ENCODE results near the gene DNAJC21. TPM values are rescaled to one million over a fixed set of nuclear protein-coding genes. Genes with fewer than 3 reads are reported as not detected.
A peak's percentile ranks its signal among the peaks of the same experiment; 100 is the strongest.

Gene DNAJC21
- total and polyA plus RNA-seq, 10 of the 15 experiments (the other 5 are each of a cell fraction or from before 2014, with no cell fraction given), result 9.2 to 53.5 (median 23.7) TPM

- SMC1A ChIA-PET (ENCODE audit: uncharacterized antibody, unreplicated experiment), result interaction anchor here (0.7 to 4.5 kb wide), 12 partner anchors 9 to 416 kb away, joined by 3 to 27 read pairs (median 3); no protein-coding TSS in a partner anchor
- TF ChIP-seq BCL3 (IDR thresholded peaks at IDR 0.05; ENCODE audit: borderline replicate concordance, insufficient read depth, low read depth, low read length, poor library complexity, severe bottlenecking) (no peak), USF1 (IDR thresholded peaks at IDR 0.05; ENCODE audit: borderline replicate concordance, extremely low read length, insufficient read depth, low read depth, low read length) (no peak), POLR2A (IDR thresholded peaks at IDR 0.05; ENCODE audit: low read depth, low read length) (peak; percentile 90), RCOR1 (conservative IDR thresholded peaks at IDR 0.05; ENCODE audit: low read depth, low read length) (peak; percentile 84; the same call in 1 of the 2 replicates), CHD2 (IDR thresholded peaks at IDR 0.05; ENCODE audit: borderline replicate concordance, low read depth, low read length) (peak; percentile 70), ZNF217 (IDR thresholded peaks at IDR 0.05) (no peak), ZNF274 (IDR thresholded peaks at IDR 0.05; ENCODE audit: insufficient read depth, insufficient read length) (no peak), ZNF384 (IDR thresholded peaks at IDR 0.05; ENCODE audit: borderline replicate concordance, low read depth, low read length) (no peak), ZNF24 (IDR thresholded peaks at IDR 0.05) (peak; percentile 82; the same call in 1 of the 2 replicates), PRDM15 (CRISPR knock-in tag; IDR thresholded peaks at IDR 0.05) (no peak), IRF4 (IDR thresholded peaks at IDR 0.05; ENCODE audit: low read depth, low read length) (0 out of 2 replicates have a peak, but pooled peaks have one; percentile 43)
Measured at GRCh38 chr5:34915139-34915855, 14.1 kb upstream of the DNAJC21 start, which contains the start of the genes BRIX1 and RAD1. BRIX1 (plus strand) TSS chr5:34915711; CDS start chr5:34915739, 28 bp downstream. RAD1 (minus strand) TSS chr5:34915504; CDS start chr5:34914892, 612 bp downstream.

More at GRCh38 chr5:34915139-34915855, 14.1 kb upstream of the DNAJC21 start, which contains the start of the genes BRIX1 and RAD1:
- intact Hi-C loops (cut with micrococcal nuclease; ENCODE audit: unreplicated experiment), result loop anchor here (2.0 to 10.0 kb wide), 3 partner anchors 14 to 910 kb away; partner anchors contain the start of genes AMACR and DNAJC21
- peak within 1 kb of the TSS; percentile 90 for H3K27ac ChIP-seq (ENCODE audit: control insufficient read depth, insufficient read depth)
- H3K79me2 ChIP-seq (ENCODE audit: control insufficient read depth, insufficient read depth, low read length), result peaks cover 69% of the 10 kb centered on the region
- in situ Hi-C loops (cut with MboI), result loop anchor here (10.0 to 25.0 kb wide), 3 partner anchors 428 to 1470 kb away; partner anchors contain the start of genes AMACR and TARS1
- peaks cover 6% of the 10 kb centered on the region; the same call in 1 of the 2 replicates for H3K4me1 ChIP-seq (ENCODE audit: control insufficient read depth, insufficient read depth, low read length)
- CTCF ChIA-PET, result interaction anchor here (0.7 to 2.9 kb wide), 10 partner anchors 14 to 429 kb away, joined by 3 to 13 read pairs (median 5); partner anchors contain the start of gene DNAJC21
- peak; percentile 86 for DNase-seq (ENCODE audit: low read depth, low spot score)
- BruUV-seq (replicated peaks), result no TSS peak
- peak within 1 kb of the TSS; percentile 96 for H2AFZ ChIP-seq (ENCODE audit: control insufficient read depth, low read depth, low read length)
- peak within 1 kb of the TSS; percentile 100 for H3K4me3 ChIP-seq
- peaks cover 0 to 7% of the 10 kb centered on the region in 2 experiments; a peak in 1 of 4 replicates for H3K36me3 ChIP-seq (ENCODE audit: control insufficient read depth in 2 of 2, insufficient read depth in 2 of 2, low read length in 1 of 2)
- FAIRE-seq, result peak; percentile 69
- peak within 1 kb of the TSS; percentile 88 for H3K4me2 ChIP-seq (ENCODE audit: control insufficient read depth, insufficient read depth)
- ATAC-seq, result peak; percentile 96
- no peaks in the 10 kb centered on the region for H3K9me3 ChIP-seq (replicated peaks; ENCODE audit: control insufficient read depth, insufficient read depth, low read length)
- no peaks in the 10 kb centered on the region for H4K20me1 ChIP-seq (ENCODE audit: control insufficient read depth, insufficient read depth)
- under 1% methylated on average over 67 of the region's 67 CpGs for WGBS (ENCODE audit: insufficient coverage, insufficient replicate concordance, low lambda C conversion rate, missing lambda C conversion rate)
- POLR2A ChIA-PET, result interaction anchor here (0.5 to 5.3 kb wide), 5 partner anchors 11 to 721 kb away, joined by 3 to 79 read pairs (median 5); partner anchors contain the start of gene DNAJC21
- H3K27me3 ChIP-seq (replicated peaks in 1 of 2; ENCODE audit: control insufficient read depth in 2 of 2, insufficient read depth in 2 of 2, low read length in 1 of 2), result no peaks in the 10 kb centered on the region
- RAD21 ChIA-PET (ENCODE audit: unreplicated experiment), result interaction anchor here (0.9 to 3.8 kb wide), 8 partner anchors 9 to 429 kb away, joined by 3 to 50 read pairs (median 4); partner anchors contain the start of gene DNAJC21
- H3K9ac ChIP-seq (ENCODE audit: control insufficient read depth, insufficient read depth, low read length), result peak within 1 kb of the TSS; percentile 96
